ENCODE data around the gene CDH4.

DNA sequence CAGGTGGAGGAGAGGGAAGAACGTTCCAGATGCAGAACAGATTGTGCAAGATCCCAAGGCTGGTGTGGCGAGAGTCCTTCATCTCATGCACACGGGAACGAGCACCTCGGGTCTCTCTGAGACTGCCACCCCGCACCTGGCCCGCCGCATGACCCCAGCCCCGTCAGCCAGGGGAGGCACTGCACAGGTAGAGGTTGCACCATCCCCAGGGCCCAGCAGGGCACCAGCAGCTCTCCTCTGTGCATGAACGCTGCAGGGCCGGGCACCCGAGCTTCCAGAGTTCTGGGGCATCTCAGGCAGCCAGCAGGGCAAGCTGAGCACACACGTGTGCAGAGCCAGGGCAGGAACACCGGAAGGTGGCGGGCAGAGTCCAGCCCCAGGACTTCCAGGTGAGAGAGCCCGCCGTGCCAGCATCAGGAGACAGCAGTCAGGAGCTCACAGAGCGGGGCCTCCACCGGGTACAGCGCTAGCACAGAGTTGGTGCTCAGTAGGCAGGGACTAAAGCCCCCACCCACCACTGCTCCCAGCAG lies 620.4 kb downstream of the CDH4 start:
- TF ChIP-seq, protein P1, sequence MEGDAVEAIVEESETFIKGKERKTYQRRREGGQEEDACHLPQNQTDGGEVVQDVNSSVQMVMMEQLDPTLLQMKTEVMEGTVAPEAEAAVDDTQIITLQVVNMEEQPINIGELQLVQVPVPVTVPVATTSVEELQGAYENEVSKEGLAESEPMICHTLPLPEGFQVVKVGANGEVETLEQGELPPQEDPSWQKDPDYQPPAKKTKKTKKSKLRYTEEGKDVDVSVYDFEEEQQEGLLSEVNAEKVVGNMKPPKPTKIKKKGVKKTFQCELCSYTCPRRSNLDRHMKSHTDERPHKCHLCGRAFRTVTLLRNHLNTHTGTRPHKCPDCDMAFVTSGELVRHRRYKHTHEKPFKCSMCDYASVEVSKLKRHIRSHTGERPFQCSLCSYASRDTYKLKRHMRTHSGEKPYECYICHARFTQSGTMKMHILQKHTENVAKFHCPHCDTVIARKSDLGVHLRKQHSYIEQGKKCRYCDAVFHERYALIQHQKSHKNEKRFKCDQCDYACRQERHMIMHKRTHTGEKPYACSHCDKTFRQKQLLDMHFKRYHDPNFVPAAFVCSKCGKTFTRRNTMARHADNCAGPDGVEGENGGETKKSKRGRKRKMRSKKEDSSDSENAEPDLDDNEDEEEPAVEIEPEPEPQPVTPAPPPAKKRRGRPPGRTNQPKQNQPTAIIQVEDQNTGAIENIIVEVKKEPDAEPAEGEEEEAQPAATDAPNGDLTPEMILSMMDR (IDR thresholded peaks at IDR 0.05): no peak
- TF ChIP-seq EZH2 (IDR thresholded peaks at IDR 0.05; ENCODE audit: borderline replicate concordance, insufficient read depth, low read depth, low read length, poor library complexity, severe bottlenecking): no peak

Data from B cell (primary cell).